Measurements from ENCODE around the gene EED. TPM values are rescaled to one million over a fixed set of nuclear protein-coding genes. Genes with fewer than 3 reads are reported as not detected.

Gene EED
- total and polyA plus RNA-seq, 2 donors from 2014 or later: 14.9 to 21.1 TPM

DNA sequence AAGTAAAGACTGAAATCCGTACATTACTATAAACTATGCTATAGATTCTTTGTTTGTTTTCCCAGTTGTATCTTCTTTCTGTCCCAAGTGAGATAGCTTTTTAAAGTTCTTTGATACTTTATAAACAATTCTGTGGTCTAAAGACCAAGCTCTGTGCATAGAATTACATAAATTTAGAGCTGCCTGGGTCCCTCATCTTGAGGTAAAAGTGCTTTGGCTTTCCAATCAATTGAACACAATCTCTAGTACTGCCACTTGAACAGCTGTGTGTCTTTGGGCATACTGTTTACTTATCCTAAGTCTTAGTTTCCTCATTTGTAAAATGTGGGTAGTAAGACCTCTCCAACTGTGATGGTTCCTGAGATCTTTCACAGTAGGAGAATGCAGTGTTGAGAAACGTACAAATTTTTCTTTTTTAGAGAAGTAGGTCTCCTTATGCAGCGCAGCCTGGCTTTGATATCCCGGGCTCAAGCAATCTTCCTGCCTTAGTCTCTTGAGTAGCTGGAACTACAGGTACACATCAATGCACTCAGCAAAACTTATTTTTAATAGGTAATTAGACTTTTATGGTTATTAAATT, 2.5 kb upstream of the EED start:
- Histone ChIP-seq H3K27me3 (ENCODE audit: control insufficient read depth, insufficient read depth, low read length) (no peaks in the 10 kb centered on the region), H3K27ac (ENCODE audit: low read depth in 2 of 2, low read length in 2 of 2) (no peak overlapping the region), H3K36me3 (ENCODE audit: control insufficient read depth in 2 of 3, insufficient read depth in 3 of 3, low read length in 3 of 3) (no peaks in the 10 kb centered on the region), H3K9ac (ENCODE audit: low read length in 3 of 3) (no peak overlapping the region), H3K4me1 (ENCODE audit: control insufficient read depth in 2 of 3, insufficient read depth in 2 of 3, low read depth in 1 of 3, low read length in 3 of 3) (peaks cover 0 to 6% (median 4%) of the 10 kb centered on the region in 3 donors), H3K9me3 (ENCODE audit: control insufficient read depth in 2 of 3, insufficient read depth in 1 of 3, low read length in 3 of 3) (no peaks in the 10 kb centered on the region), H3K4me3 (ENCODE audit: low read length in 3 of 3) (no peak overlapping the region)
- intact Hi-C loops (cut with DNase I): no loop called here
- TF ChIP-seq, protein P1, sequence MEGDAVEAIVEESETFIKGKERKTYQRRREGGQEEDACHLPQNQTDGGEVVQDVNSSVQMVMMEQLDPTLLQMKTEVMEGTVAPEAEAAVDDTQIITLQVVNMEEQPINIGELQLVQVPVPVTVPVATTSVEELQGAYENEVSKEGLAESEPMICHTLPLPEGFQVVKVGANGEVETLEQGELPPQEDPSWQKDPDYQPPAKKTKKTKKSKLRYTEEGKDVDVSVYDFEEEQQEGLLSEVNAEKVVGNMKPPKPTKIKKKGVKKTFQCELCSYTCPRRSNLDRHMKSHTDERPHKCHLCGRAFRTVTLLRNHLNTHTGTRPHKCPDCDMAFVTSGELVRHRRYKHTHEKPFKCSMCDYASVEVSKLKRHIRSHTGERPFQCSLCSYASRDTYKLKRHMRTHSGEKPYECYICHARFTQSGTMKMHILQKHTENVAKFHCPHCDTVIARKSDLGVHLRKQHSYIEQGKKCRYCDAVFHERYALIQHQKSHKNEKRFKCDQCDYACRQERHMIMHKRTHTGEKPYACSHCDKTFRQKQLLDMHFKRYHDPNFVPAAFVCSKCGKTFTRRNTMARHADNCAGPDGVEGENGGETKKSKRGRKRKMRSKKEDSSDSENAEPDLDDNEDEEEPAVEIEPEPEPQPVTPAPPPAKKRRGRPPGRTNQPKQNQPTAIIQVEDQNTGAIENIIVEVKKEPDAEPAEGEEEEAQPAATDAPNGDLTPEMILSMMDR (IDR thresholded peaks at IDR 0.05; ENCODE audit: borderline replicate concordance, extremely low read depth, insufficient read depth): no peak
- no peak for FAIRE-seq
- DNase-seq: no peak

DNA sequence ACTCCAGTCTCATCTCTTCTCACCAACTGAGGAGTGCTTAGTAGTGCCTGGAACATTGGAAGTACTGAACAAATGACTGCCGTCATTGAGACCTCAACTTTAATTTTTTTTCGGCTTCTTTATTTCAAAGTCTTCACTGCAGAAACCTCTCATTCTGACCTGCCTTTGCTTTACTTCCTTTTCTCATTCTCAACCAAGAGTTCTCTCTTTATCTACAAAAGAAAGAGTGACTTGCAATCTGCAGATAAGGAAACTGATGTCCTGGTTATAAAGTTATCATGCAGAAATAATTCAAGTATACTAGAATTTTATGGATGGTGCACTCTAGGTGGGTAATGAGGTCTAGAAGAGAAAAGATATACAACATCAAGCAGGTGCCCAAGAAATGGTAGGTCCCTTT, 1.2 kb upstream of the EED start:
- Histone ChIP-seq H3K9me3 (ENCODE audit: control insufficient read depth in 2 of 3, insufficient read depth in 1 of 3, low read length in 3 of 3) (no peaks in the 10 kb centered on the region), H3K36me3 (ENCODE audit: control insufficient read depth in 2 of 3, insufficient read depth in 3 of 3, low read length in 3 of 3) (no peaks in the 10 kb centered on the region), H3K27ac (ENCODE audit: low read depth in 2 of 2, low read length in 2 of 2) (no peak overlapping the region), H3K4me1 (ENCODE audit: control insufficient read depth in 2 of 3, insufficient read depth in 2 of 3, low read depth in 1 of 3, low read length in 3 of 3) (peaks cover 0 to 10% (median 4%) of the 10 kb centered on the region in 3 donors), H3K4me3 (ENCODE audit: low read length in 3 of 3) (no peak overlapping the region), H3K9ac (ENCODE audit: low read length in 3 of 3) (no peak overlapping the region), H3K27me3 (ENCODE audit: control insufficient read depth, insufficient read depth, low read length) (no peaks in the 10 kb centered on the region)
- TF ChIP-seq, protein P1 (IDR thresholded peaks at IDR 0.05; ENCODE audit: borderline replicate concordance, extremely low read depth, insufficient read depth): no peak
- DNase-seq (no peak), FAIRE-seq (no peak)
- intact Hi-C loops (cut with DNase I): no loop called here

DNA sequence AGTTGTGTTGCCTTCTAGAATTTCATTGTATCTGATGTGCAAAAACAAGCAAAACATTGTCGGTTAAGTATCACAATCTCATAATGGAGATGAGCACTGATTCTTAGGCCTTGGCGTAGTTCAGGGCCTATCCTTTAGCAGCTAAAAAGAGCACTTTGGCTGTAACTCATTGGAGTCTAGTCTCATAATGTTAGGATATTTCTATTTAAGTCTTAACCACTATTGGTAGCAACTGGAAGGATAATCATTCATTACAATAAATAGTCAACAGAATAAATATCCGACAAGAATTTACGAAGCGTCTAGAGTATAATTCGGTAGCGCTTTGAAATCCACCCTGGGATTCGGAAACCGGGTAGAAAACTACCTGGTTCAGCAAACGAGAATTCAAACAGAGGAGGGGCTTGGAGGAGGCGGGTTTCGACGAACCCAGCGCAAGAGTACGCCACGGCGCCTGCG, 461 bp upstream of the EED start:
- Histone ChIP-seq H3K27me3 (ENCODE audit: control insufficient read depth, insufficient read depth, low read length) (no peaks in the 10 kb centered on the region), H3K4me3 (ENCODE audit: low read length in 3 of 3) (peak overlapping the region; percentile 89 to 99 (median 93)), H3K9me3 (ENCODE audit: control insufficient read depth in 2 of 3, insufficient read depth in 1 of 3, low read length in 3 of 3) (no peaks in the 10 kb centered on the region), H3K27ac (ENCODE audit: low read depth in 2 of 2, low read length in 2 of 2) (peak overlapping the region; percentile 97 to 98), H3K36me3 (ENCODE audit: control insufficient read depth in 2 of 3, insufficient read depth in 3 of 3, low read length in 3 of 3) (no peaks in the 10 kb centered on the region), H3K4me1 (ENCODE audit: control insufficient read depth in 2 of 3, insufficient read depth in 2 of 3, low read depth in 1 of 3, low read length in 3 of 3) (peaks cover 0 to 14% (median 4%) of the 10 kb centered on the region in 3 donors), H3K9ac (ENCODE audit: low read length in 3 of 3) (peak overlapping the region; percentile 77 to 98 (median 97))
- TF ChIP-seq, protein P1 (IDR thresholded peaks at IDR 0.05; ENCODE audit: borderline replicate concordance, extremely low read depth, insufficient read depth): no peak
- intact Hi-C loops (cut with DNase I): no loop called here
- DNase-seq (peak in 4 of 5 donors; percentile 92 to 96 (median 93)), FAIRE-seq (no peak)
